Activated T-cell treated with anti-CD3 and anti-CD28 coated beads for 1 hour (primary cell): ENCODE data around the gene ALS2.
"Not testable (repeated sequence)": the region's sequence is repeated elsewhere in the genome, so short reads cannot be mapped to it uniquely, and the experiment has no call there.

Source experiments
- DNase-seq: peaks from one replicate; pipeline ENCODE4 v3.0.0-alpha.2; 2020; ENCODE audit warnings: low read depth

Gene ALS2

DNA sequence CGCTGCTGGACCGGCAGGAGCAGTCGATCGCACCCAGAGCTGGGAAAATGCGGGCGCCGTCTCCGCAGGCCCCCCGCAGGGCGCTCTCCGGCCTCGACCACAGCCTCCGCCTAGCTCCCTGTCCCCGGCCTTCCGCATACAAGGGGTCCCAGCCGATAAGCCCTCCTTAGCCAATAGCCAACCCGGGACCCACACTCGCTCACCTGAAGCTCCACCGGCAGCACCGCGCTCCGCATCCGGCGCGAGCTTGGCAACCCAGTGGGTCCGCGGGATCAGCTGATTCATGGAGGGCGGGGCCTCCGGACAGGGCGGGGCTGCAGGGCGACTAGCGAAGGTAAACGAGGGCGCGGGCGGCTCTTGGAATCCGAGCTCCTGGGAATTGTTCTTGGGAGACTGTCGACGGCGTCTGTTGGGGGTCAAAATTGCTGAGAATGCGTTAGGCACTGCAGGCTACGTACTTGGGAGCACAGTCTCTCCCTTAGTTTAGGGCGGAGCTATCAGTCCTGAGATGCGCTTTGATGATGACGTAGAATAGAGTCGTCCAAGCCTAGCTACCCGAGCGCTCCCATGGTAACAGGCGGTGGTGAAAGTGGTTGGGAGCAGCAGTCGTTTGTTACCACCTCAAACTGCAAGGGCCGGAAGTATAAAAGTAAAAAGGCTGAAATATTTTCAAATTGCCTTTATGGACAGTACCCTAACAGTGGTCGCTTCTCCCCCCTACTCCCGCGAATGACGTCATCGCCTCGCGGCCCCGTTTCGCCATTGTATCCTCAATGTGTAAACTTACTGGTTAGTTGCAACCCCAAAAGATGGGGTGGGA lies at the start of gene ALS2:
Gene ALS2, minus strand, starts transcription at position 260 of the 820 bp plus-strand sequence. CDS start 12,048 bp downstream, outside the sequence.
- DNase-seq, result peak; percentile 91

DNA sequence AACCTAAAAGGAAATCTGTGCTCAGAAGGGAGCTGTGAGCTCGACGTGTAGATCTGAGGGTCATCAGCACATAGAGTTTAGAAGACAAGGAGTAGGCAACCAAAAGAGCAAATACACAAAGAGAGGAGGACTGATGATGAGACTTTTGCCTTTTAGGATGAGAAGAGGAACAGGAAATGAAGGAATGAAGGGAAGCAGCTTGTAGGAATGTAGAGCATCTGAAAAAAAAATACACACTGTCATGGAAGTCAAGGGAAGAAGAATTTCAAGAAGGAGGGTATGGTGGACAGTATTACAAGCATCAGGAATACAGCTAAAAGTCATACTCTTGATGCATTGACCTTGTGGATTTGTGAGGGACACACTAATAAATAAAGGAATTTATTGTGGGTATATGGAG lies 47.5 kb upstream of the ALS2 start:
- DNase-seq, result no peak

DNA sequence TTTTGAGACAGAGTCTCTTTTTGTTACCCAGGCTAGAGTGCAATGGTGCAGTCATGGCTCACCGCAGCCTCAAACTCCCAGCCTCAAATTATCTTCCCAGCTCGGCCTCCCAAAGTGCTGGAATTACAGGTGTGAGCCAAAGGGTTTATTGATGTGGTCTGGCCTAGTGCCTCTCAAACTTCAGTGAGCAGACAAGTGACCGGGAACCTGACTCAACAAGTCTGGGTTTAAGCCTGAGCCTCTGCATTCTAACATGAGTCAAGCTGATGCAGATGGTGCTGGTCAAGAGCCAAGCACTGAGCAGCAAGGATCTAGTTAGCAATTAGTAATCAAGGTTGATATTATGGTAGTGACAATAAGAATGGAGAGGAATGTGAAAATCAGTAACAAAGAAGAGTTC lies 46.9 kb upstream of the ALS2 start:
- no peak for DNase-seq

DNA sequence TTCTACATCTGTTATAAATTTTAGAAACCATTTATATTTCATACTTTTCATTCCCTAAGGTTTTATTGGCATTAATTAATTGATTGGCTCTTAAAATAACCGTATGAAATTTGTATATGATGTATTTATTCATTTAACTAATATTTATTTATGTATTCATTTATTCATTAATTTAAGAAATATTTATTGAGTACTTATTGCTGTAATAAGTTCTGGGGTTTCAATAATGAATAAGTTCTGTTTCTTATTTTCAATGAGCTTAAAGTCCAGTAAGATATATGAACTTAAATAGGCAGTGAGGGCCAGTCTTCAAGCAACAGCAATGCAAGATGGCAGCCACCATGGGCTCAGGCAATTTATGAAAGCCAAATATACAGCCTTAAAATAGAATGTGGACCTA lies 43.5 kb upstream of the ALS2 start:
- no peak for DNase-seq

DNA sequence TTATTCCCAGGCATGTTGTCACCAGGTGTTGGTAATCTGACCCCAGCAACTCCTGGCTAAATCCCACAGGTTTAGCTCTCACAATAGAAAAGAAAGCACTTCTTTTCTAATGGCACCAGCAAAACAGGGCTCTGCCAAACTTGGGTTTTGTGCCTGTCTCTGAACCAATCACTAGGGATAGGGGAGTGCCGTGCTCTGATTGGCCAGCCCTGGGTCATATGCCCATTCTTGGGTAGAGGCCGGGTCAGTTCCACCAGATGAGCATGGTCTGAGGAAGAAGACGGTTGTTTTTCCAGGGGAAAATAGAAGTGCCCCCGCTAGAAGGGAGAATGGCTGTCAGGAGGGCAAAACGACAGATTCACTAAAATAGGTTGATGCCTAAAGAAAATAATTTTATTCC lies 40.3 kb upstream of the ALS2 start:
- DNase-seq, result no peak

DNA sequence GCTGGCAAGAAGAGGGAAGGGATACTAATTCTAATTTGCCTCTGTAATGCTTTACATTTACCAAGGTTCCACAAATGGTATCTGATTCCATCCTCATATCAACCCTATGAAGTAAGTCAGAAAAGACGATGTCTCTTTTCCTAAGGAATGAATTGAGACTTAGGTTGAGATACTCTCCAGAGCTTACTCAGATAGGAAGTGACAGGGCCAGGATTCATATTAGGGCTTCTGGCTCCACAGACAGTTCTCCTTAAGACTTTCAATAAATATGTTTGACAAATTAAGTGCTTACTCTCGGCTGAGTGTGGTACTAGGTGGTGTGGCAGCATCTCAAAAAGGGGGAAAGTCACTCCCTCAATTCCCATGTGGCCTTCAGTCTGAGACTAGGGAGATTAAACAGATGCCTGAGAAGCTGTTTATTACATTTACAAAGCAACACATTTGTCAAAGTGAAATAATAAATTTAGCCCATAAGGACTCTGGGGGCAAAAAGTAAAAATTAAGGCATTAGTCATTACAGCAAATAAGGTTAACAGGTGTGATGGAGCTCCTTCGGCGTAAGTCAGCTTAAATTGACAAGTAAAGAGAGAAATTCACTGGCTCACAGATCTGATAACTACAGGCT lies 39.8 kb upstream of the ALS2 start:
- no peak for DNase-seq

DNA sequence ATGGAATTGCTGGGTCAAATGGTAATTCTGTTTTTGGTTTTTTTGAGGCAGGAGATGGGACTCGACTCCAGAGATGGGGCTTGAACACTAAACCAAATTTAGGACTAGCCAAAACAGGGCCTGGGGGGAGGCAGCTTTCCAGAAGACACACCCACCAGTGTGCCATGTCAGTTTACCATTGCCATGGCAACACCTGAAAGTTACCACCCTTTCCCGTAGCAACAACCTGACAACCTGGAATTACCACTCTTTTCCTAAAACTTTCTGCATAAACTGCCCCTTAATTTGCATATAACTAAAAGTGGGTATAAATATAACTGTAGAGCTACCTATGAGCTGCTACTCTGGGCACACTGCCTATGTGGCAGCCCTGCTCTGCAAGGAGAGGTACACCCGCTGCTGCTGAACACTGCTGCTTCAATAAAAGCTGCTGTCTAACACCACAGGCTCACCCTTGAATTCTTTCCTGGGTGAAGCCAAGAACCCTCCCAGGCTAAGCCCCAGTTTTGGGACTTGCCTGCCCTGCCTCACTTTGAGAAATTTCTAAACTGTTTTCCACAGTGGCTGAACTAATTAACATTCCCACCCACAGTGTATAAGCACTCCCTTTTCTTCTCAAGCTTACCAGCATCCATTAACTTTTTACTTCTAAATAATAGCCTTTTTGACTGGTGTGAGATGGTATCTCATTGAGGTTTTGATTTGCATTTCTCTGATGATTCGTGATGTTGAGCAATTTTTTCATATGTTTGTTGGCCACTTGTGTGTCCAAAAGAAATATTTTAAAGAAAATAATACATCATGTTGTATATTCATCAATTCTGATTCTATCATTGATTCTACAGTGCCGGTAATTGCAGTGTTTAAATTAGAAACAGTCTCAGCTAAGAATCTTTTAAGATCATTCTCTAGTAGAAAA lies 36.2 kb upstream of the ALS2 start:
- no peak for DNase-seq

DNA sequence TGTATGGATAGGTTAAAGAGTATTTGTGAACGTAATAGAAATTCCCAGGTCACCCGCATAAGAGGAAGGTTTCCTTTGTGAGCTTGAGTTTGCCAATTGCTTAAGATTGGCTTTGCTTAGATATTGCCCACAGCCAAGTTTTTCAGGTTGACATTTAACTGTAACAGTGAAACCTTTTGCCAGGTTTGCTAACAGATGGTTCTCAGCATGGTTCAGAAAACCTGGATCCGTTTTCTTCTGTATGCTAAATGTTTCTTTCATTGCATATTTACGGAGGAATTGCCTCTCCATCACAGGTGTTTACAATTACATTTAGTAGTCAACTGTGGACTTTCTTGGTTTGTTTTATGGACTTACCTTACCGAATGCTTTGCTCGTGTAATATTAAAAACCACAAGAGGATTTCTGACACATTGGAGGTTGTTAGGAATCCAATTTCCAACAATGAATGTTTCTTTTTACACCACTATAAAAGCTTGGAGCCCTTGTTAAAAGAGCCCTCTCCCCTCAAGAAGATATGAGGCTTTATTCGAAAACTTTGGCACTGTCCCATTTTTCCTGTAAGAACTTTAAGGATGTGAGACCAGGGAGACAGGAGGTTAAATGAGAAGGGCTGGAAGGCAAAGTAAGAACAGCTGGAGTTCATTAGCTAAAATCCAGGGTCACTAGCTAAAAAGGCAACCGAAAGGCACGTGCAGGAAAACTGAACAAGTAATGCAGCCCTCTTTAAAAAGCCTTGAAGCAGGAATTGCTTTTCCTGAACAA lies 33.4 kb upstream of the ALS2 start:
- no peak for DNase-seq

DNA sequence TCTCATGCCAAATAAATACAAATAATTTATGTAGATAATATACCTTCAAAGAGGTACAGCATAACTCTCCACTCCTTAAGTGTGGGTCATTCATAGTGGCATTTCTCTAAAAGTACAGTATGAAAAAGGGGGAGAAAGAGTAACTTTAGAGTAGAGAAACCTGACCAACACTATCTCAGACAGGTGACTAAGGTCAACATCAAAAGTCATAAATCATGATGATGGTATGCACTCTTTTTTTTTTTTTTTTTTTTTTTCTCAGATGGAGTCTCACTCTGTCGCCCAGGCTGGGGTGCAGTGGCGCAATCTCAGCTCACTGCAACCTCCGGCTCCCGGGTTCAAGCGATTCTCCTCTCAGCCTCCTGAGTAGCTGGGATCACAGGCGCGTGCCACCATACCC lies 29.9 kb upstream of the ALS2 start:
- not testable (repeated sequence) for DNase-seq

DNA sequence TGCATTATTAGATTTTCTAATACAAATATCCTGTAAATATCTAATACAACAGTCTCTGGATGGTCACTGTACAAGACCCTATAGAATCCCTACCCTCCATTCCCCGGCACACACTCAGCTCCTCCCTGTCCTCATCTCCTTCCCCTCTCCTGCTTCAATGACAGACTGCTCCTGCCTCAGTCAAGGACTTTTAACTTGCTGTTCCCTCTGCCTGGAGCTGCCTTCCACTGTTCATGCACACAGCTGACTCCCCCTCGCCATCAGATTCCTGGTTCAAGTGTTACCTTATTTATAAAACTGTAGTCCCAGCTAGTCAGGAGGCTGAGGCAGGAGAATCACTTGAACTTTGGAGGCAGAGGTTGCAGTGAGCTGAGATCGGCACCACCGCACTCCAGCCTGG lies 28.9 kb upstream of the ALS2 start:
- DNase-seq, result no peak

DNA sequence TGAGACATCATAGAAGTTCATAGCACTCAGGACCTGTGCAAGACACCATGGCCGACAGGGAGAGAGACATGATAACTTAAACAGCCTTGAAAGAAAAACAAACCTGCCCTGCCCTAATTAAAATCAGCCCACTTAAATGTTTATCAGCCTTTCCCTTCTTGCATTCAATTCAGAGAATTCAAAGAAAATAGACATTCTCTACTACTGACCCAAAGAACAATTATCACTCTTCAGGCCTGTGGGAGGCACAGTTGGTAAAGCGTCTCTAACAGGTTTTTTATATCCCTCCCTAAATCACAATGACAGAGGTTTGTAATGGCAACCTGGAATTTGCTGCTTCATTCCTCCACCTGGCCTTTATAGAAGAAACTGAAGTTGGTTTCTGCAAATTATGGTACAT lies 27.3 kb upstream of the ALS2 start:
- DNase-seq, result no peak

DNA sequence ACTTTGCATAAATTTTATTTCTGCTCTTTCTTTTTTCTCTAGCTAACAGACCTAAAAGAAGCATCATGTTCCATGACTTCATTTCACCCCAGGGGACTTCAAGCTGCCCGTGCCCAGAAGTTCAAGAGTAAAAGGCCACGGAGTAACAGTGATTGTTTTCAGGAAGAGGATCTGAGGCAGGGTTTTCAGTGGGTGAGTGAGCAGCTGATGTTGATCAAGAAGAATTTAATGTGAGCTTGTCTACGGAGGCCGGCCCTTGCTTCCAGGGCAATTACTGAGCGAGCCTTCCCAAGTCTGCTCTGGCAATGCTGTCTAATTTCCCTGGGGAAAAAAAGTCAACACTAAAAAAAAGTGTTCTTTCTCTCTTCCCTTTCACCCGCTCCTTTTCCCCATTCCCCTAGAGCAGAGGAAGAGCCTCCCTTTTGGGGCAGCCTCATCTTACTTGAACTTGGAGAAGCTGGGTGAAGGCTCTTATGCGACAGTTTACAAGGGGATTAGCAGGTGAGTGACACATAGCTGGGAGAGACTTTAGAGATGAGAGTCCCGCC lies 26.8 kb upstream of the ALS2 start:
- DNase-seq, result no peak

DNA sequence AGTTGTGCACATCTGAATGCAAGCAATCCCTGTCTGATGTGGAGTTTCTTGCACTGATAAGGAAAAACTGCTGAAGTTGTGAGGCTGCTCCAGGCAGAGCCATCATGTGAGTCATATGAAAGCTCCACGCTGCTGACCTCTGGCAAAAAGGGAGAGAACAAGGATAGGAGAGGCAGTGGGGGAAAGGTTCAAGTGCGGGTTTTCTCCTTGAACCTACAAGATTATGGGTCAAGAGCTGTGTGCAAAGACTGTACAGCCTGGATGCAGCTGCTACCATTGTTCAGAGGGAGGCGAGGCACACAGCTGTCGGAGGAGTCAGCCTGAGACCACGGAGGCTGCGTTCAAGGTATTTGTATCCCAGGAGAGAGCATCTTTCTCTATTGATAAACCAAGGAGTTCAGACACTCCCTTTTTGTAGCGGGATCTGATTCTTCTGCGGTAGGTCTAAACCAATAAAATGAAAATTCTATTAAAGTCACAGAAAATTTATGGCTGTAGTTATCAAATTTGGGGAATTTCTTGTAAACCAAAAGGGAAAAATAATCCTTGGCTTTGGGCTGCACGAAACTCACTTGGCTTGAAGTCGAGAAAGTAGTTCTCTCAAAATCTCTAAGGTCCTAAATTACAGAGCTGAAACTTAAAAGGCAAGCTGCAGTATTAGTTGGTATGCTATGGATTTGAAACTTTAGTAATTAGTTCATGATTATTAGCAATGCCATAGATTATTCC lies 25.9 kb upstream of the ALS2 start, which contains the start of gene CDK15:
Gene CDK15, plus strand, starts transcription at position 96 of the 729 bp plus-strand sequence. Its CDS starts 128 bp downstream, at position 224.
- no peak for DNase-seq

DNA sequence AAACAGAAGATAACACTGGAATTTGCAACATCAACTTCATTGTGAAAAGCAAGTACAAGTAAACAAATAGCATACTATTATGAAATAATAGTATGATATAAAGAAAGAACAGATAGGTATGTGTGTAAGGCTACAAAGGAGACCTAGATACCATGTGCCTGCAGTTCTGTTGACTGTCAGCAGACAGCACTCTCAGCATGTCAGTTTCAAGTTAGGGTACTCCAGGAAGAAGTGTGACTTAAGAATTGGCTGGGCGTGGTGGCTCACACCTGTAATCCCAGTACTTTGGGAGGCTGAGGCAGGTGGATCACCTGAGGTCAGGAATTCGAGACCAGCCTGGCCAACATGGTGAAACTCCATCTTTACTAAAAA lies 18.2 kb upstream of the ALS2 start:
- not testable (repeated sequence) for DNase-seq

DNA sequence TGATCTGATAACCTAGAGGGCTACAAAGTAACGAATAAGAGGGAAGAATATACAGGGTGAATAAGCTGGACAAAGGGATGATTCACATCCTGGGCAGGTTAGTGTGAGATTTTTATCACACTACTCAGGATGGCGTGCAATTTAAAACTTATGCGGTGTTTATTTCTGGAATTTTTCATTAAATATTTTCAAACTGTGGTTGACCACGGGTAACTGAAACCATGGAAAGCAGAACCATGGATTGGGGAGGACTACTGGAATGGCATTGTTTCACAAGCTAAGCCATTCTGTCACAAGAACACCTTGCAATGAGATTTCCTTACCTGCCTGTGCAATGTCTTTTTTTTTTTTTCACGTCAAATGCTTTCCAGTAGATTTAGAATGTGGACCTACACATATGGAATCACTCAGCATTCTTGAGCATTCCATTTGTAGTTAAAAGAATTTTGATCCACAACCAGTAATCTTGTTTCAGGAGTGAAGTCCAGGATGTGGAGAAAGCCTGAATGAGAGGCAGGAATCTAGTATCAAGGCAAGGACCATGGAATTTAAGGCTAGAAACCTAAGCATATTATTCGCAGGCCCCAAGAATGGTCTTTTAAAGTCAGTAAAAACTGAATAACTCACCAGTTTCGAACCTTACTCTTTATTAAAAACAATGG lies 17.6 kb upstream of the ALS2 start:
- no peak for DNase-seq

DNA sequence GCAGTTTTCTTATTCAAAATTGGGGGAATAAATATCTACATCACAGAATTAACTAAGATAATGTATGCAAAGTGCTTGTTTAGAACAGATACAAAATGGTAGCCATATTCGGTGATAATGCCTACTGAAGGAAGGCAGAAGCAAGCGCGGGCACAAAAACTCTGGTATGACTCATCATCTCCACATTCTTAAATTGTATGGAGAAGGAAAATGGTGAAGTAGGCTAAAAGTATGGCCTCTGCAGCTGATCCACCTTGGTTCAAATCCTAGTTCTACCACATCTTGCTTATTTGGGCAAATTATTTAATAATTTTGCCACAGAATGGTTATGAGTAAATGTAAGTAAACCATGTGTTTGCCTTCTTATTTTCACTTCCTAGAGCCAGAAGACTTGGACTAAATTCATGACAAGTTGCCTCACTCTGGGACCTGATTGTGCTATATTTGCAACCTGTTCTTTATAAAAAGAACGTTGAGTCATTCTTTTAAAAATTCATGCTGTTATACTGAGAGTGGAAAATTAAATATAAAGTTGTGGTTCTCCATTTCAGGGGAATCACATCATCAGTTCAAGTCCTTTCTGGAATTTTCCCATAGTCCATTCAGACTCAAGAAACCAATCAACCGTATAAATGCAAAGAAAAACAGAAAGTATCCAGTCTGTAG lies 16.6 kb upstream of the ALS2 start:
- DNase-seq, result no peak

DNA sequence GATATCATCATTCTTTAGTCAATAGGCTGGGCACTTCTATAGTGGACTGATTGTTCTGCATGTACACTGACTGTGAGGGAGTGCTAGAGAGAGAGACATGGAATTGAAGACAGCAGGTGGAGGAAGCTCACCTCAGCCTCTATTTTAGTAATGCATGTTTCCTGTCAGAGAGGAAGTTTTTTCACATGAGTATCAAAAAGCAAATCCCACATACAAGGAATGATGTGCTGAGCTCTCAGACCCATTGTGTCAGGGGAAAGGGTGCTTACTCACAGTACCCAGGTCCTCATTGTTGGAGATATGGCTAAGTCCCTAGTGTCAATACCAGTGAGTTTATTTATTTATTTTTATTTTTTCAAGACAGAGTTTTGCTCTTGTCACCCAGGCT lies 15.7 kb upstream of the ALS2 start:
- DNase-seq, result no peak

DNA sequence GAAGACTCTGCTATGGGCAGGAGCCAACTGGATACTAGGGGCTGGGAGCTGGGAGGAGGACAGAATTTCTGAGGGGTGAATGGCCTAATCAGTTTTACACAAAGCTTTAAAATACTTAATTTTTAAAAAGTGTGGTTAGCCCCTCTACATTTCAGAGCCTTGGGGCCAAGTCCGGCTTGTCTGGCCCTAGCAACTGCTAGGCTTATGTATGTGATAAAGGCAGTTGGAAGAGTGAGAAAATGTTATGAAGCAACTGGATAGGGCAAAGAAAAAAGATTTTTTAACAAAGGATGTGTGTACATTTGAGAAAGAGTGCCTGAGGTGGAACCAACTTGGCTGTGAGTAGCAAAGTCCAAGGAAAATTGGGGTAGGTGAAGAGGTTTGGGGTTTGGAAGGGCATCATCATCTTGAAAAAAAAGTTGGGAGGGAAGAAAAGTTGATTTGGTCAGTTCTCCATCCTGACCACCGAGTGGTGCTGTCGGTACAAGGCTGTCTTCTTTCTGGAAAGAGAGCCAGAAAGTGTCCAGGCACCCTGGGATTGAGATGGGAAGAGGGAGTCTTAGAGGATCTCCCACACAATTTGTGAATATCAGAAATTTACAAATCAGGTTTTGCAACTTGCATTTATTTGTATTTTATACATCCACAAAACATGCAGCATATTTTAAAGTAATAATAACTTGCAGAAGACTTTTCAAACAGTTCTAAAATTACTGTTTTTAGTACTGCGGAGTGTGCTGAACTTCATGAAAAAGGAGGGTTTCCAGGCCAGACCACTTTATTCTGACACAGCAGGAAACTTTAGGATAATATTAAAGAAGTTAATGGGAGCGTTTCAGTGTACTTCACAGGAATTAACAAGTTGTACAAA lies 15.1 kb upstream of the ALS2 start:
- no peak for DNase-seq

DNA sequence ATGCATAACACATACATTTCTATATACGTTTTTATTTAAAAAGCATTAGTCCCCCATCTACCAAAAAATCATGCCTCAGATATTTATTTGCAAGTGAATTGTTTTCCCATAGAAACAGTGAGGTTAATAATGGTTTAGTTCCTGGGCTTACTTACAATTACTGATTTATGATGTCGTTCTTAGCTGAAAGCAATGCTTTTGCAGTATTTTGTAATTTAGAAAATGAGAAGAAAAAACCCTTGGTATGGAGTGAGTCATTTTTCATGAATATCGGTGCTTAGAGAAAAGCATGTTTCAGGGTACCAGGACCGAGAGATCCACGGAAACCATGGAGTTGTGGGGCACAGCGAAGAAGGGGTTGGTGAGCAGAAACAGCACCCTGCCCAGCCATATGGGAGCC lies 13.6 kb upstream of the ALS2 start:
- no peak for DNase-seq
